SK-N-SH treated with all-trans-retinoic acid at 6 μM for 48 hours (cell line): ENCODE results near the gene TMEM31.

Experiments used
- ATAC-seq: fragments of 200-7000 bp; cut with Tn5 transposase; 3 replicates; pipeline ENCODE4 v1.9.1; 2020; ENCODE audit warnings: mild to moderate bottlenecking, moderate library complexity
- ARNTL ChIP-seq: fragments of 450-650 bp; formaldehyde crosslinking; IDR thresholded peaks from 2 replicates; pipeline ENCODE4 v1.5.0; 2020; ENCODE audit warnings: low read depth, mild to moderate bottlenecking, moderate library complexity, borderline replicate concordance
- BACH2 ChIP-seq: fragments of 250-450 bp; sonication (Bioruptor Pico); IDR thresholded peaks from 2 replicates; pipeline ENCODE4 v1.9.0; 2021; ENCODE audit warnings: mild to moderate bottlenecking, borderline replicate concordance
- CSDC2 ChIP-seq: fragments of 250-450 bp; sonication (Bioruptor Pico); IDR thresholded peaks from 2 replicates; pipeline ENCODE4 v1.5.0; 2020; ENCODE audit warnings: mild to moderate bottlenecking, moderate library complexity
- CSRNP3 ChIP-seq: fragments of 250-450 bp; sonication (Bioruptor Pico); IDR thresholded peaks from 2 replicates; pipeline ENCODE4 v1.5.1; 2021; ENCODE audit warnings: mild to moderate bottlenecking, moderate library complexity
- ESRRG ChIP-seq: fragments of 250-450 bp; sonication (Bioruptor Pico); IDR thresholded peaks from 2 replicates; pipeline ENCODE4 v1.6.1; 2021; ENCODE audit warnings: mild to moderate bottlenecking
- GLIS3 ChIP-seq: fragments of 250-450 bp; sonication (Bioruptor Pico); IDR thresholded peaks from 2 replicates; pipeline ENCODE4 v1.5.0; 2020; ENCODE audit warnings: mild to moderate bottlenecking, moderate library complexity
- ISL1 ChIP-seq: fragments of 250-450 bp; sonication (Bioruptor Pico); IDR thresholded peaks from 2 replicates; pipeline ENCODE4 v2.1.2; 2022; ENCODE audit warnings: mild to moderate bottlenecking, moderate library complexity
- OSR1 ChIP-seq: fragments of 250-450 bp; sonication (Bioruptor Pico); IDR thresholded peaks from 2 replicates; pipeline ENCODE4 v1.8.0; 2022; ENCODE audit warnings: moderate library complexity, mild to moderate bottlenecking, inconsistent platforms
- PATZ1 ChIP-seq: fragments of 250-450 bp; sonication (Bioruptor Pico); IDR thresholded peaks from 2 replicates; pipeline ENCODE4 v1.8.0; 2020; ENCODE audit warnings: mild to moderate bottlenecking, moderate library complexity, borderline replicate concordance
- PPARA ChIP-seq: fragments of 250-450 bp; sonication (Bioruptor Pico); IDR thresholded peaks from 2 replicates; pipeline ENCODE4 v1.5.0; 2020; ENCODE audit warnings: mild to moderate bottlenecking, borderline replicate concordance
- RARB ChIP-seq: fragments of 250-450 bp; sonication (Bioruptor Pico); IDR thresholded peaks from 2 replicates; pipeline ENCODE4 v1.8.0; 2021; ENCODE audit warnings: mild to moderate bottlenecking, moderate library complexity
- SNAI2 ChIP-seq: fragments of 250-450 bp; sonication (Bioruptor Pico); IDR thresholded peaks from 2 replicates; pipeline ENCODE4 v1.5.0; 2020; ENCODE audit warnings: mild to moderate bottlenecking, moderate library complexity
- TCF4 ChIP-seq: fragments of 250-450 bp; sonication (Bioruptor Pico); IDR thresholded peaks from 2 replicates; pipeline ENCODE4 v1.8.0; 2021; ENCODE audit warnings: mild to moderate bottlenecking, moderate library complexity, borderline replicate concordance
- TOX ChIP-seq: fragments of 250-450 bp; sonication (Bioruptor Pico); IDR thresholded peaks from 2 replicates; pipeline ENCODE4 v1.8.0; 2021; ENCODE audit warnings: mild to moderate bottlenecking, moderate library complexity, borderline replicate concordance
- TSHZ2 ChIP-seq: fragments of 250-450 bp; sonication (Bioruptor Pico); IDR thresholded peaks from 2 replicates; pipeline ENCODE4 v1.5.0; 2020; ENCODE audit warnings: mild to moderate bottlenecking, moderate library complexity
- ZC3H10 ChIP-seq: fragments of 250-450 bp; sonication (Bioruptor Pico); IDR thresholded peaks from 2 replicates; pipeline ENCODE4 v1.5.1; 2021; ENCODE audit warnings: mild to moderate bottlenecking, moderate library complexity
- ZFP3 ChIP-seq: fragments of 250-450 bp; sonication (Bioruptor Pico); IDR thresholded peaks from 2 replicates; pipeline ENCODE4 v1.5.0; 2020; ENCODE audit warnings: mild to moderate bottlenecking, moderate library complexity
- ZNF565 ChIP-seq: fragments of 450-650 bp; formaldehyde crosslinking; conservative IDR thresholded peaks from 2 replicates; pipeline ENCODE4 v1.5.0; 2020; ENCODE audit warnings: low read depth, mild to moderate bottlenecking, moderate library complexity
- ZNF70 ChIP-seq: fragments of 450-650 bp; formaldehyde crosslinking; IDR thresholded peaks from 2 replicates; pipeline ENCODE4 v1.5.0; 2020; ENCODE audit warnings: mild to moderate bottlenecking, moderate library complexity
- ZNF8 ChIP-seq: fragments of 450-650 bp; formaldehyde crosslinking; IDR thresholded peaks from 2 replicates; pipeline ENCODE4 v1.5.0; 2020; ENCODE audit warnings: mild to moderate bottlenecking, moderate library complexity
- TF ChIP-seq, protein P1 (sequence below): fragments of 250-450 bp; sonication (Bioruptor Pico); IDR thresholded peaks from 2 replicates; pipeline ENCODE4 v1.5.1; 2020; ENCODE audit warnings: low read depth, mild to moderate bottlenecking, moderate library complexity

The TMEM31 gene

DNA sequence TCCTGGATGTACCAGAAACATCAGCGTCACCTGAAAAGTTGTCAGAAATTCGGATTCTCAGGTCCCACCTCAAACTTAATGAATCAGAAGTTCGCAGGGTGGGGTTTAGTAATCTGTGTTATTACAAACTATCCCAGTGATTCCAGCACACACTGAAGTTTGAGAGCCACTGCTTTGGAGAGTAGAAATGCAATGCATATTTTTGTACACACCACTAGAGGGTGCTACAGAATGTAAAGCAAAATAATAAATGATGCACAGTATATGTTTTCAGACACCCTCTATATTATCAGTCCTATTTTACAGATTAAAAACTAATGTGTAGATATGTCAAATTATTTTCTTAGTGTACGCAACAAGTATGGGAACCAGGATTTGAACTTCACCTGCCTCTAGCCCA is 21.8 kb upstream of the TMEM31 start:
- peak; percentile 15; the same call in 2 of the 3 replicates for ATAC-seq
- TF ChIP-seq ISL1 (CRISPR knock-in tag) = no peak
- TF ChIP-seq PATZ1 (CRISPR knock-in tag) = no peak
- no peak for TF ChIP-seq TOX

DNA sequence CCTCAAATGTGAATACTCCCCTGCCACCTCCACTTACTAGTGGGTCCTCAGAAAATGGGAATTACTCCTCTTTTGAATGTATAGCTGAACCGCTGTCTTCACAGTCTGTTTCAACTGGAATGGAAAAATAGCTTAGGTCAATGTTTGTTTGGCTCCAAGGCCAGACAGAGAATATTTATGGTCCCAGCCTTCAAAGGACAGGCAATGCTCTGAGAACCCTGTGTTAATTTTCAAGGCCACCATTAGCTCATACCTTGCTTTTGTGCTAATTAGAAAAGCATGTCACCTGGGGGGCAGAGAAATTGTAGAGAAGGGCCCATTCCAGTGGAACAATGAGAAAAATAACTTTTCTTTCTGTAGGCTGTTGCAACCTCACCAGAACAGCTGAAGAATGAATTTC is 19.6 kb upstream of the TMEM31 start:
- no peak for ATAC-seq
- TF ChIP-seq, protein P1, sequence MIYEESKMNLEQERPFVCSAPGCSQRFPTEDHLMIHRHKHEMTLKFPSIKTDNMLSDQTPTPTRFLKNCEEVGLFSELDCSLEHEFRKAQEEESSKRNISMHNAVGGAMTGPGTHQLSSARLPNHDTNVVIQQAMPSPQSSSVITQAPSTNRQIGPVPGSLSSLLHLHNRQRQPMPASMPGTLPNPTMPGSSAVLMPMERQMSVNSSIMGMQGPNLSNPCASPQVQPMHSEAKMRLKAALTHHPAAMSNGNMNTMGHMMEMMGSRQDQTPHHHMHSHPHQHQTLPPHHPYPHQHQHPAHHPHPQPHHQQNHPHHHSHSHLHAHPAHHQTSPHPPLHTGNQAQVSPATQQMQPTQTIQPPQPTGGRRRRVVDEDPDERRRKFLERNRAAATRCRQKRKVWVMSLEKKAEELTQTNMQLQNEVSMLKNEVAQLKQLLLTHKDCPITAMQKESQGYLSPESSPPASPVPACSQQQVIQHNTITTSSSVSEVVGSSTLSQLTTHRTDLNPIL (CRISPR knock-in tag) = no peak
- TF ChIP-seq ZC3H10 (CRISPR knock-in tag) (no peak), RARB (CRISPR knock-in tag) (no peak), ZNF8 (CRISPR knock-in tag) (no peak), ZFP3 (CRISPR knock-in tag) (no peak), PATZ1 (CRISPR knock-in tag) (no peak), ZNF70 (no peak), BACH2 (CRISPR knock-in tag) (no peak), GLIS3 (CRISPR knock-in tag) (no peak), OSR1 (CRISPR knock-in tag) (no peak), ESRRG (CRISPR knock-in tag) (no peak), CSDC2 (CRISPR knock-in tag) (no peak), SNAI2 (CRISPR knock-in tag) (no peak), CSRNP3 (CRISPR knock-in tag) (no peak), TSHZ2 (no peak), ISL1 (CRISPR knock-in tag) (no peak), TCF4 (CRISPR knock-in tag) (no peak), ZNF565 (CRISPR knock-in tag) (no peak), PPARA (no peak)

DNA sequence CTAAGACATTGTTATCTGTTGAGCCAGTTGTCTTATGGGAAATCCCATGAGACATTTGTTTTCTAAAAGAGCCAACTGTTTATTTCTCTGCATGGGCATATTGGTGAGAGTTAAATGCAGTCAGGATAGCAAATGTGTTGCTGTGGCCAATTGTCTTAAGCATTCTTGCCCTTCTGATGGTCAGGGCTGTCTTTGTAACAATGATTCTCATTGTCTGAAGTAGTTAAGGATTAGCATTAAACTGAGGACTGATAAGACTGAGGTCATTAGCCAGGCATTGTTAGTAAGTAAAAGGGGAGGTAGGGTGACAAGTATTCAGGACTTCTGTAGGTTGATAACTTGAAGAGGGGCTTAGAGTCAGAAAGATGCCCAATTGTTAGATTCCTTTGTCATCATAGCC is 13.0 kb upstream of the TMEM31 start:
- ATAC-seq = no peak
- TF ChIP-seq ZFP3 (CRISPR knock-in tag) (no peak), TCF4 (CRISPR knock-in tag) (no peak), CSRNP3 (CRISPR knock-in tag) (no peak), ARNTL (CRISPR knock-in tag) (no peak), CSDC2 (CRISPR knock-in tag) (no peak), OSR1 (CRISPR knock-in tag) (no peak), ZNF565 (CRISPR knock-in tag) (no peak), PPARA (no peak), TOX (no peak), RARB (CRISPR knock-in tag) (no peak), ZNF8 (CRISPR knock-in tag) (no peak), GLIS3 (CRISPR knock-in tag) (no peak), BACH2 (CRISPR knock-in tag) (no peak), TSHZ2 (no peak), ISL1 (CRISPR knock-in tag) (no peak), ZC3H10 (CRISPR knock-in tag) (no peak), SNAI2 (CRISPR knock-in tag) (no peak)
- TF ChIP-seq, protein P1 (CRISPR knock-in tag) = no peak
